GM23338 (cell line): ENCODE results near the gene ARL5A. TPM values are rescaled to one million over a fixed set of nuclear protein-coding genes. Genes with fewer than 3 reads are reported as not detected.

Source experiments
- ATAC-seq: fragments of 200-7000 bp; cut with Tn5 transposase; 3 replicates; pipeline ENCODE4 v1.9.1; 2020
- DNase-seq: peaks from one replicate; pipeline ENCODE4 v3.0.0-alpha.2; 2015; ENCODE audit warnings: low spot score
- H2AFZ ChIP-seq: fragments of 200-600 bp; sonication (generic); 2 replicates; pipeline ENCODE4 v1.8.0; 2016; ENCODE audit warnings: antibody characterized with exemption, mild to moderate bottlenecking, moderate library complexity
- H3F3A ChIP-seq: fragments of 200-600 bp; sonication (generic); replicated peaks from 2 replicates; pipeline ENCODE4 v1.8.0; 2017; ENCODE audit warnings: antibody characterized with exemption, mixed run types, low read depth
- H3K27ac ChIP-seq: fragments of 200-600 bp; sonication (generic); 2 replicates; pipeline ENCODE4 v1.6.1; 2016; ENCODE audit warnings: low read depth
- H3K27me3 ChIP-seq: fragments of 200-600 bp; sonication (generic); 2 replicates; pipeline ENCODE4 v1.8.0; 2016; ENCODE audit warnings: mild to moderate bottlenecking, mixed run types, moderate library complexity; ENCODE audit not compliant: insufficient read depth
- H3K36me3 ChIP-seq: fragments of 200-600 bp; sonication (generic); 2 replicates; pipeline ENCODE4 v1.8.0; 2016; ENCODE audit warnings: mild to moderate bottlenecking; ENCODE audit not compliant: insufficient read depth
- H3K4me1 ChIP-seq: fragments of 200-600 bp; sonication (generic); 2 replicates; pipeline ENCODE4 v1.8.0; 2016; ENCODE audit warnings: mild to moderate bottlenecking, moderate library complexity; ENCODE audit not compliant: insufficient read depth
- H3K4me2 ChIP-seq: fragments of 200-600 bp; sonication (generic); 2 replicates; pipeline ENCODE4 v1.7.1; 2017; ENCODE audit warnings: mixed run types
- H3K4me3 ChIP-seq: fragments of 200-600 bp; sonication (generic); 2 replicates; pipeline ENCODE4 v1.6.1; 2016; ENCODE audit warnings: mixed run types
- H3K79me2 ChIP-seq: fragments of 200-600 bp; sonication (generic); replicated peaks from 2 replicates; pipeline ENCODE4 v1.8.0; 2017; ENCODE audit warnings: mild to moderate bottlenecking; ENCODE audit not compliant: insufficient read depth
- H3K9me2 ChIP-seq: fragments of 200-600 bp; sonication (generic); 2 replicates; pipeline ENCODE4 v1.8.0; 2017; ENCODE audit not compliant: insufficient read depth
- H4K20me1 ChIP-seq: fragments of 200-600 bp; sonication (generic); replicated peaks from 2 replicates; pipeline ENCODE4 v1.8.0; 2017; ENCODE audit warnings: mild to moderate bottlenecking; ENCODE audit not compliant: insufficient read depth
- H3K27ac Mint-ChIP-seq: 2 replicates; pipeline ENCODE4 v1.8.0; 2020; ENCODE audit warnings: inconsistent platforms, mild to moderate bottlenecking, moderate library complexity, mixed read lengths
- H3K27me3 Mint-ChIP-seq: 3 replicates; pipeline ENCODE4 v1.8.0; 2022; ENCODE audit warnings: low read depth, mild to moderate bottlenecking, moderate library complexity, mixed read lengths, inconsistent platforms; ENCODE audit not compliant: insufficient read depth, poor library complexity
- H3K36me3 Mint-ChIP-seq: 3 replicates; pipeline ENCODE4 v1.8.0; 2021; ENCODE audit warnings: low read depth, mild to moderate bottlenecking, inconsistent platforms, moderate library complexity, mixed read lengths
- H3K4me1 Mint-ChIP-seq: 3 replicates; pipeline ENCODE4 v1.8.0; 2020; ENCODE audit warnings: mild to moderate bottlenecking, inconsistent platforms, mixed read lengths
- H3K4me3 Mint-ChIP-seq: 3 replicates; pipeline ENCODE4 v1.8.0; 2021; ENCODE audit warnings: moderate library complexity, mild to moderate bottlenecking, inconsistent platforms, mixed read lengths
- H3K9me3 Mint-ChIP-seq: 3 replicates; pipeline ENCODE4 v1.8.0; 2020; ENCODE audit warnings: moderate library complexity, mild to moderate bottlenecking, inconsistent platforms, mixed read lengths
- CREB1 ChIP-seq: fragments of 250-450 bp; sonication (Bioruptor Pico); IDR thresholded peaks from 2 replicates; pipeline ENCODE4 v1.5.0; 2020; ENCODE audit warnings: low read depth, mild to moderate bottlenecking, moderate library complexity
- CTCF ChIP-seq, 2 experiments: fragments of 200-600 bp in 1 of 2; sonication (generic) in 1 of 2; conservative IDR thresholded peaks; 2 replicates each; pipeline versions ENCODE4 v1.5.1 to v1.6.1; 2016 to 2017; ENCODE audit warnings: antibody characterized with exemption in 2 of 2, low read depth in 2 of 2, mild to moderate bottlenecking in 2 of 2, moderate library complexity in 1 of 2
- EZH2 ChIP-seq: fragments of 200-600 bp; sonication (generic); IDR thresholded peaks from one replicate; pipeline ENCODE4 v1.8.0; 2017; ENCODE audit warnings: antibody characterized with exemption, mild to moderate bottlenecking, low read depth; ENCODE audit not compliant: unreplicated experiment
- EZH2phosphoT487 ChIP-seq: fragments of 200-600 bp; sonication (generic); IDR thresholded peaks from one replicate; pipeline ENCODE4 v1.8.1; 2018; ENCODE audit warnings: antibody characterized with exemption; ENCODE audit not compliant: unreplicated experiment
- JUNB ChIP-seq: IDR thresholded peaks from one replicate; pipeline ENCODE4 v1.6.1; 2016; ENCODE audit warnings: antibody characterized with exemption; ENCODE audit not compliant: unreplicated experiment
- NANOG ChIP-seq: IDR thresholded peaks from 2 replicates; pipeline ENCODE4 v1.6.1; 2016; ENCODE audit warnings: antibody characterized with exemption, borderline replicate concordance
- REST ChIP-seq: IDR thresholded peaks from one replicate; pipeline ENCODE4 v1.6.1; 2018; ENCODE audit warnings: antibody characterized with exemption; ENCODE audit not compliant: unreplicated experiment
- STAT1 ChIP-seq: IDR thresholded peaks from one replicate; pipeline ENCODE4 v1.6.1; 2016; ENCODE audit warnings: antibody characterized with exemption; ENCODE audit not compliant: unreplicated experiment
- ZNF114 ChIP-seq: fragments of 250-450 bp; sonication (Bioruptor Pico); IDR thresholded peaks from 2 replicates; pipeline ENCODE4 v1.5.0; 2020; ENCODE audit warnings: mild to moderate bottlenecking, moderate library complexity
- ZNF331 ChIP-seq: fragments of 250-450 bp; sonication (Bioruptor Pico); IDR thresholded peaks from 2 replicates; pipeline ENCODE4 v1.5.0; 2020; ENCODE audit warnings: low read depth, mild to moderate bottlenecking, moderate library complexity
- ZNF462 ChIP-seq: fragments of 250-450 bp; sonication (Bioruptor Pico); IDR thresholded peaks from 2 replicates; pipeline ENCODE4 v1.5.0; 2020; ENCODE audit warnings: mild to moderate bottlenecking, moderate library complexity
- polyA plus RNA-seq: library from polyadenylated mRNA; unstranded; fragments of >200 nt; fragmentation: Nextera tagmentation; extraction: Ambion mirVana; gene quantifications from 2 replicates; pipeline ENCODE4 v1.2.1, GENCODE V29; 2016
- total RNA-seq: library from RNA; depleted of rRNA; stranded (reverse); fragments of >200 nt; shearing (Covaris generic); gene quantifications from 2 replicates; pipeline ENCODE4 v1.2.3, GENCODE V29; 2014

Gene ARL5A
- total and polyA plus RNA-seq, 2 experiments from 2014 or later = 26.8 to 104 TPM

GRCh38 chr2:151837926-151838325, 9.7 kb upstream of the ARL5A start:
- Histone ChIP-seq H4K20me1 (no peaks in the 10 kb centered on the region), H3K4me2 (no peak overlapping the region), H3K9me2 (no peaks in the 10 kb centered on the region), H3K79me2 (no peaks in the 10 kb centered on the region), H3K27me3 (no peaks in the 10 kb centered on the region), H3K27ac (no peak overlapping the region), H2AFZ (no peak overlapping the region), H3K36me3 (no peaks in the 10 kb centered on the region), H3K4me1 (no peaks in the 10 kb centered on the region), H3K4me3 (no peak overlapping the region), H3F3A (no peaks in the 10 kb centered on the region)
- no peak for ATAC-seq
- no peaks in the 10 kb centered on the region for H3K27me3 Mint-ChIP-seq
- H3K36me3 Mint-ChIP-seq = no peaks in the 10 kb centered on the region
- TF ChIP-seq ZNF331 (CRISPR knock-in tag) (no peak), REST (no peak), EZH2 (no peak), STAT1 (no peak), EZH2phosphoT487 (no peak), ZNF114 (no peak), NANOG (no peak), JUNB (no peak)
- H3K9me3 Mint-ChIP-seq = no peaks in the 10 kb centered on the region
- H3K4me1 Mint-ChIP-seq = peaks cover 3% of the 10 kb centered on the region; the same call in 1 of the 3 replicates
- no peak for DNase-seq
- H3K27ac Mint-ChIP-seq = no peak overlapping the region
- H3K4me3 Mint-ChIP-seq = no peak overlapping the region

GRCh38 chr2:151833984-151834383, 5.8 kb upstream of the ARL5A start:
- Mint-ChIP-seq H3K4me3 (no peak overlapping the region), H3K4me1 (peaks cover 13% of the 10 kb centered on the region), H3K27ac (no peak overlapping the region), H3K36me3 (no peaks in the 10 kb centered on the region), H3K9me3 (no peaks in the 10 kb centered on the region), H3K27me3 (no peaks in the 10 kb centered on the region)
- Histone ChIP-seq H3F3A (no peaks in the 10 kb centered on the region), H3K4me2 (no peak overlapping the region), H3K36me3 (no peaks in the 10 kb centered on the region), H3K27me3 (no peaks in the 10 kb centered on the region), H2AFZ (no peak overlapping the region), H3K9me2 (no peaks in the 10 kb centered on the region), H4K20me1 (no peaks in the 10 kb centered on the region), H3K27ac (no peak overlapping the region), H3K4me3 (no peak overlapping the region), H3K79me2 (no peaks in the 10 kb centered on the region), H3K4me1 (0 out of 2 replicates have a peak, but pooled peaks cover 5% of the 10 kb centered on the region)
- DNase-seq = no peak
- ATAC-seq = no peak
- no peak for TF ChIP-seq EZH2
- no peak for TF ChIP-seq STAT1
- TF ChIP-seq EZH2phosphoT487 = no peak
- TF ChIP-seq ZNF114 = no peak
- TF ChIP-seq CTCF (conservative IDR thresholded peaks at IDR 0.05; ENCODE audit: low read depth in 2 of 2) = no peak
- no peak for TF ChIP-seq CREB1 (CRISPR knock-in tag)
- TF ChIP-seq NANOG = no peak
- TF ChIP-seq ZNF462 (CRISPR knock-in tag) = no peak
